Keratinocyte (primary cell): Measurements from ENCODE around the gene KCNIP3. TPM values are rescaled to one million over a fixed set of nuclear protein-coding genes. Genes with fewer than 3 reads are reported as not detected.

ENCODE experiments used
- DNase-seq: peaks from one replicate; pipeline ENCODE4 v3.0.0-alpha.2; 2011; ENCODE audit warnings: low read depth, missing footprints, low spot score
- FAIRE-seq: peaks from 2 replicates; lab custom pipeline; 2011; peaks lifted over from hg19 to GRCh38; lab: Jason Lieb, UNC
- H2AFZ ChIP-seq: 2 replicates; pipeline ENCODE4 v1.6.0; 2012; ENCODE audit warnings: low read length, control low read depth, inconsistent platforms; ENCODE audit not compliant: control insufficient read depth
- H3K27ac ChIP-seq: 2 replicates; pipeline ENCODE4 v1.5.1; 2011; ENCODE audit warnings: low read length; ENCODE audit not compliant: control insufficient read depth, insufficient read depth
- H3K27me3 ChIP-seq: 3 replicates; pipeline ENCODE4 v1.6.0; 2011; ENCODE audit warnings: low read length; ENCODE audit not compliant: control insufficient read depth, insufficient read depth; ENCODE audit errors: extremely low read depth
- H3K36me3 ChIP-seq, 2 experiments: 2 replicates in 1 of 2; 3 replicates in 1 of 2; pipeline ENCODE4 v1.5.1; 2011; ENCODE audit warnings: low read length in 2 of 2, mild to moderate bottlenecking in 1 of 2; ENCODE audit not compliant: control insufficient read depth in 2 of 2, insufficient read depth in 2 of 2; ENCODE audit errors: extremely low read depth in 1 of 2
- H3K4me1 ChIP-seq: 3 replicates; pipeline ENCODE4 v1.5.1; 2011; ENCODE audit warnings: low read length; ENCODE audit not compliant: control insufficient read depth, insufficient read depth; ENCODE audit errors: extremely low read depth
- H3K4me2 ChIP-seq: 3 replicates; pipeline ENCODE4 v1.6.0; 2011; ENCODE audit warnings: low read depth, low read length; ENCODE audit not compliant: control insufficient read depth, insufficient read depth; ENCODE audit errors: extremely low read depth
- H3K4me3 ChIP-seq, 3 experiments: fragments of 200-600 bp in 1 of 3; sonication (generic) in 1 of 3; 2 replicates in 2 of 3; 3 replicates in 1 of 3; pipeline ENCODE4 v1.5.1; 2011 to 2016; ENCODE audit warnings: low read length in 3 of 3, mild to moderate bottlenecking in 3 of 3, control low read depth in 2 of 3, inconsistent platforms in 1 of 3, low read depth in 1 of 3, mixed read lengths in 1 of 3, mixed run types in 1 of 3, moderate library complexity in 1 of 3; ENCODE audit not compliant: control insufficient read depth in 2 of 3, insufficient read depth in 2 of 3; ENCODE audit errors: extremely low read depth in 1 of 3
- H3K79me2 ChIP-seq: 2 replicates; pipeline ENCODE4 v1.6.0; 2012; ENCODE audit warnings: low read length; ENCODE audit not compliant: control insufficient read depth, insufficient read depth
- H3K9ac ChIP-seq: 3 replicates; pipeline ENCODE4 v1.6.0; 2011; ENCODE audit warnings: low read length; ENCODE audit not compliant: control insufficient read depth, insufficient read depth; ENCODE audit errors: extremely low read depth
- H3K9me1 ChIP-seq: 3 replicates; pipeline ENCODE4 v1.6.0; 2011; ENCODE audit warnings: low read length; ENCODE audit not compliant: control insufficient read depth, insufficient read depth; ENCODE audit errors: extremely low read depth
- H3K9me3 ChIP-seq: 2 replicates; pipeline ENCODE4 v1.5.1; 2012; ENCODE audit warnings: low read depth, low read length; ENCODE audit not compliant: control insufficient read depth
- H4K20me1 ChIP-seq: 3 replicates; pipeline ENCODE4 v1.6.0; 2011; ENCODE audit warnings: low read length; ENCODE audit not compliant: control insufficient read depth, insufficient read depth; ENCODE audit errors: extremely low read depth
- CTCF ChIP-seq, 3 experiments: IDR thresholded peaks in 1 of 3; conservative IDR thresholded peaks in 1 of 3; optimal IDR thresholded peaks in 1 of 3; 2 replicates in 2 of 3; 3 replicates in 1 of 3; pipeline versions ENCODE3 to v1.5.1; 2011; ENCODE audit warnings: low read length in 3 of 3, mild to moderate bottlenecking in 3 of 3, moderate library complexity in 2 of 3, control low read depth in 1 of 3, inconsistent platforms in 1 of 3; ENCODE audit not compliant: insufficient read depth in 2 of 3; ENCODE audit errors: extremely low read depth in 1 of 3
- EZH2 ChIP-seq: IDR thresholded peaks from one replicate; pipeline ENCODE4 v1.6.1; 2012; ENCODE audit warnings: inconsistent platforms, mild to moderate bottlenecking, low read length, moderate library complexity
- dilution Hi-C: fragments of 300-500 bp; cut with MboI; formaldehyde crosslinking; loops from one replicate; pipeline ENCODE4 v1.7.0; 2020; ENCODE audit warnings: low sequenced_read_pairs; ENCODE audit not compliant: extremely low pct_ligation_motif_present
- polyA plus RNA-seq, 5 experiments: library from polyadenylated mRNA; depleted of rRNA in 3 of 5; stranded (reverse) in 3 of 5; stranded (forward) in 1 of 5; unstranded in 1 of 5; fragments of >200 nt; gene quantifications; 1 replicate in 1 of 5; 2 replicates in 3 of 5; 3 replicates in 1 of 5; pipeline versions ENCODE4 v1.2.1 to v1.2.3, GENCODE V29; 2011 to 2012; ENCODE audit warnings: missing spikeins in 2 of 5, low read depth in 1 of 5, low replicate concordance in 1 of 5

Gene KCNIP3
- polyA plus RNA-seq, 1 donor (not counting 4 experiments of a cell fraction or from before 2014, with no cell fraction given), result 0.66 TPM

GRCh38 chr2:95265182-95265581 lies 32.0 kb upstream of the KCNIP3 start:
- dilution Hi-C loops, result no loop called here
- H4K20me1 ChIP-seq, result no peaks in the 10 kb centered on the region
- H3K9me1 ChIP-seq, result no peaks in the 10 kb centered on the region
- no peak overlapping the region for H3K4me3 ChIP-seq
- DNase-seq (no peak), FAIRE-seq (no peak)
- H3K79me2 ChIP-seq, result no peaks in the 10 kb centered on the region
- no peaks in the 10 kb centered on the region for H3K36me3 ChIP-seq
- H3K27ac ChIP-seq, result no peak overlapping the region
- no peak overlapping the region for H2AFZ ChIP-seq
- no peak for TF ChIP-seq CTCF (optimal IDR thresholded peaks at IDR 0.05 in 1 of 3, IDR thresholded peaks at IDR 0.05 in 1 of 3, conservative IDR thresholded peaks at IDR 0.05 in 1 of 3; ENCODE audit: extremely low read depth in 1 of 3, insufficient read depth in 2 of 3, low read length in 3 of 3)
- no peak for TF ChIP-seq EZH2
- no peaks in the 10 kb centered on the region for H3K27me3 ChIP-seq
- peaks cover 25% of the 10 kb centered on the region for H3K4me1 ChIP-seq
- H3K4me2 ChIP-seq, result no peak overlapping the region
- no peak overlapping the region for H3K9ac ChIP-seq
- H3K9me3 ChIP-seq, result no peaks in the 10 kb centered on the region

- dilution Hi-C loops, result no loop called here
- no peaks in the 10 kb centered on the region for H4K20me1 ChIP-seq
- DNase-seq (no peak), FAIRE-seq (no peak)
- no peak overlapping the region for H3K9ac ChIP-seq
- H3K4me3 ChIP-seq, result no peak overlapping the region
- no peaks in the 10 kb centered on the region for H3K9me1 ChIP-seq
- no peaks in the 10 kb centered on the region for H3K79me2 ChIP-seq
- H3K4me1 ChIP-seq, result peaks cover 17% of the 10 kb centered on the region
- no peaks in the 10 kb centered on the region for H3K9me3 ChIP-seq
- no peaks in the 10 kb centered on the region for H3K27me3 ChIP-seq
- TF ChIP-seq EZH2 (no peak), CTCF (optimal IDR thresholded peaks at IDR 0.05 in 1 of 3, IDR thresholded peaks at IDR 0.05 in 1 of 3, conservative IDR thresholded peaks at IDR 0.05 in 1 of 3; ENCODE audit: extremely low read depth in 1 of 3, insufficient read depth in 2 of 3, low read length in 3 of 3) (no peak)
- H2AFZ ChIP-seq, result no peak overlapping the region
- H3K27ac ChIP-seq, result no peak overlapping the region
- no peaks in the 10 kb centered on the region for H3K36me3 ChIP-seq
- H3K4me2 ChIP-seq, result no peak overlapping the region
These were observed 30.2 kb upstream of the KCNIP3 start for GRCh38 chr2:95266781-95267430.
